ENCODE data around the gene LSMEM2. TPM values are rescaled to one million over a fixed set of nuclear protein-coding genes. Genes with fewer than 3 reads are reported as not detected.
A peak's percentile ranks its signal among the peaks of the same experiment; 100 is the strongest.

The LSMEM2 gene
- total and polyA plus RNA-seq, 2 experiments from 2014 or later = 0.59 to 0.86 TPM

- H3K4me3 ChIP-seq = no peak overlapping the region
- H3K4me2 ChIP-seq = no peak overlapping the region
- peaks cover 6% of the 10 kb centered on the region; the same call in 1 of the 2 replicates for H3K4me1 ChIP-seq (ENCODE audit: insufficient read depth)
- no peaks in the 10 kb centered on the region for H3K9me2 ChIP-seq (ENCODE audit: insufficient read depth)
- H3K36me3 ChIP-seq (ENCODE audit: insufficient read depth) = peaks cover 14% of the 10 kb centered on the region
- TF ChIP-seq, protein P1, sequence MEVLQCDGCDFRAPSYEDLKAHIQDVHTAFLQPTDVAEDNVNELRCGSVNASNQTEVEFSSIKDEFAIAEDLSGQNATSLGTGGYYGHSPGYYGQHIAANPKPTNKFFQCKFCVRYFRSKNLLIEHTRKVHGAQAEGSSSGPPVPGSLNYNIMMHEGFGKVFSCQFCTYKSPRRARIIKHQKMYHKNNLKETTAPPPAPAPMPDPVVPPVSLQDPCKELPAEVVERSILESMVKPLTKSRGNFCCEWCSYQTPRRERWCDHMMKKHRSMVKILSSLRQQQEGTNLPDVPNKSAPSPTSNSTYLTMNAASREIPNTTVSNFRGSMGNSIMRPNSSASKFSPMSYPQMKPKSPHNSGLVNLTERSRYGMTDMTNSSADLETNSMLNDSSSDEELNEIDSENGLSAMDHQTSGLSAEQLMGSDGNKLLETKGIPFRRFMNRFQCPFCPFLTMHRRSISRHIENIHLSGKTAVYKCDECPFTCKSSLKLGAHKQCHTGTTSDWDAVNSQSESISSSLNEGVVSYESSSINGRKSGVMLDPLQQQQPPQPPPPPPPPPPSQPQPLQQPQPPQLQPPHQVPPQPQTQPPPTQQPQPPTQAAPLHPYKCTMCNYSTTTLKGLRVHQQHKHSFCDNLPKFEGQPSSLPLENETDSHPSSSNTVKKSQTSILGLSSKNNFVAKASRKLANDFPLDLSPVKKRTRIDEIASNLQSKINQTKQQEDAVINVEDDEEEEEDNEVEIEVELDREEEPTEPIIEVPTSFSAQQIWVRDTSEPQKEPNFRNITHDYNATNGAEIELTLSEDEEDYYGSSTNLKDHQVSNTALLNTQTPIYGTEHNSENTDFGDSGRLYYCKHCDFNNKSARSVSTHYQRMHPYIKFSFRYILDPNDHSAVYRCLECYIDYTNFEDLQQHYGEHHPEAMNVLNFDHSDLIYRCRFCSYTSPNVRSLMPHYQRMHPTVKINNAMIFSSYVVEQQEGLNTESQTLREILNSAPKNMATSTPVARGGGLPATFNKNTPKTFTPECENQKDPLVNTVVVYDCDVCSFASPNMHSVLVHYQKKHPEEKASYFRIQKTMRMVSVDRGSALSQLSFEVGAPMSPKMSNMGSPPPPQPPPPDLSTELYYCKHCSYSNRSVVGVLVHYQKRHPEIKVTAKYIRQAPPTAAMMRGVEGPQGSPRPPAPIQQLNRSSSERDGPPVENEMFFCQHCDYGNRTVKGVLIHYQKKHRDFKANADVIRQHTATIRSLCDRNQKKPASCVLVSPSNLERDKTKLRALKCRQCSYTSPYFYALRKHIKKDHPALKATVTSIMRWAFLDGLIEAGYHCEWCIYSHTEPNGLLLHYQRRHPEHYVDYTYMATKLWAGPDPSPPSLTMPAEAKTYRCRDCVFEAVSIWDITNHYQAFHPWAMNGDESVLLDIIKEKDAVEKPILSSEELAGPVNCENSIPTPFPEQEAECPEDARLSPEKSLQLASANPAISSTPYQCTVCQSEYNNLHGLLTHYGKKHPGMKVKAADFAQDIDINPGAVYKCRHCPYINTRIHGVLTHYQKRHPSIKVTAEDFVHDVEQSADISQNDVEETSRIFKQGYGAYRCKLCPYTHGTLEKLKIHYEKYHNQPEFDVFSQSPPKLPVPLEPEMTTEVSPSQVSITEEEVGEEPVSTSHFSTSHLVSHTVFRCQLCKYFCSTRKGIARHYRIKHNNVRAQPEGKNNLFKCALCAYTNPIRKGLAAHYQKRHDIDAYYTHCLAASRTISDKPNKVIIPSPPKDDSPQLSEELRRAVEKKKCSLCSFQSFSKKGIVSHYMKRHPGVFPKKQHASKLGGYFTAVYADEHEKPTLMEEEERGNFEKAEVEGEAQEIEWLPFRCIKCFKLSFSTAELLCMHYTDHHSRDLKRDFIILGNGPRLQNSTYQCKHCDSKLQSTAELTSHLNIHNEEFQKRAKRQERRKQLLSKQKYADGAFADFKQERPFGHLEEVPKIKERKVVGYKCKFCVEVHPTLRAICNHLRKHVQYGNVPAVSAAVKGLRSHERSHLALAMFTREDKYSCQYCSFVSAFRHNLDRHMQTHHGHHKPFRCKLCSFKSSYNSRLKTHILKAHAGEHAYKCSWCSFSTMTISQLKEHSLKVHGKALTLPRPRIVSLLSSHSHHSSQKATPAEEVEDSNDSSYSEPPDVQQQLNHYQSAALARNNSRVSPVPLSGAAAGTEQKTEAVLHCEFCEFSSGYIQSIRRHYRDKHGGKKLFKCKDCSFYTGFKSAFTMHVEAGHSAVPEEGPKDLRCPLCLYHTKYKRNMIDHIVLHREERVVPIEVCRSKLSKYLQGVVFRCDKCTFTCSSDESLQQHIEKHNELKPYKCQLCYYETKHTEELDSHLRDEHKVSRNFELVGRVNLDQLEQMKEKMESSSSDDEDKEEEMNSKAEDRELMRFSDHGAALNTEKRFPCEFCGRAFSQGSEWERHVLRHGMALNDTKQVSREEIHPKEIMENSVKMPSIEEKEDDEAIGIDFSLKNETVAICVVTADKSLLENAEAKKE (CRISPR knock-in tag; IDR thresholded peaks at IDR 0.05) = no peak
- no peak for TF ChIP-seq STAT1 (IDR thresholded peaks at IDR 0.05; ENCODE audit: unreplicated experiment)
- TF ChIP-seq, protein P2, sequence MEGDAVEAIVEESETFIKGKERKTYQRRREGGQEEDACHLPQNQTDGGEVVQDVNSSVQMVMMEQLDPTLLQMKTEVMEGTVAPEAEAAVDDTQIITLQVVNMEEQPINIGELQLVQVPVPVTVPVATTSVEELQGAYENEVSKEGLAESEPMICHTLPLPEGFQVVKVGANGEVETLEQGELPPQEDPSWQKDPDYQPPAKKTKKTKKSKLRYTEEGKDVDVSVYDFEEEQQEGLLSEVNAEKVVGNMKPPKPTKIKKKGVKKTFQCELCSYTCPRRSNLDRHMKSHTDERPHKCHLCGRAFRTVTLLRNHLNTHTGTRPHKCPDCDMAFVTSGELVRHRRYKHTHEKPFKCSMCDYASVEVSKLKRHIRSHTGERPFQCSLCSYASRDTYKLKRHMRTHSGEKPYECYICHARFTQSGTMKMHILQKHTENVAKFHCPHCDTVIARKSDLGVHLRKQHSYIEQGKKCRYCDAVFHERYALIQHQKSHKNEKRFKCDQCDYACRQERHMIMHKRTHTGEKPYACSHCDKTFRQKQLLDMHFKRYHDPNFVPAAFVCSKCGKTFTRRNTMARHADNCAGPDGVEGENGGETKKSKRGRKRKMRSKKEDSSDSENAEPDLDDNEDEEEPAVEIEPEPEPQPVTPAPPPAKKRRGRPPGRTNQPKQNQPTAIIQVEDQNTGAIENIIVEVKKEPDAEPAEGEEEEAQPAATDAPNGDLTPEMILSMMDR (conservative IDR thresholded peaks at IDR 0.05; ENCODE audit: low read depth in 2 of 2) = no peak
- no peak for TF ChIP-seq NANOG (IDR thresholded peaks at IDR 0.05; ENCODE audit: borderline replicate concordance)
- no peak for TF ChIP-seq JUNB (IDR thresholded peaks at IDR 0.05; ENCODE audit: unreplicated experiment)
- TF ChIP-seq POLR2AphosphoS5 (IDR thresholded peaks at IDR 0.05; ENCODE audit: low read depth) = no peak
- TF ChIP-seq ETS1 (IDR thresholded peaks at IDR 0.05) = no peak
- no peak for TF ChIP-seq ZNF331 (CRISPR knock-in tag; IDR thresholded peaks at IDR 0.05; ENCODE audit: low read depth)
- no peak for TF ChIP-seq EZH2 (IDR thresholded peaks at IDR 0.05; ENCODE audit: low read depth, unreplicated experiment)
- TF ChIP-seq CREB1 (CRISPR knock-in tag; IDR thresholded peaks at IDR 0.05; ENCODE audit: low read depth) = no peak
- no peak overlapping the region for H3K27ac Mint-ChIP-seq
- peaks cover 55% of the 10 kb centered on the region for H3K36me3 Mint-ChIP-seq (ENCODE audit: low read depth)
- H3K27ac ChIP-seq (ENCODE audit: low read depth) = 0 out of 2 replicates have a peak overlapping the region, but pooled peaks have one; percentile 45
- peaks cover 13% of the 10 kb centered on the region; the same call in 1 of the 2 replicates for H4K20me1 ChIP-seq (replicated peaks; ENCODE audit: insufficient read depth)
- DNase-seq (ENCODE audit: low spot score) = no peak
- peaks cover 23% of the 10 kb centered on the region for H3F3A ChIP-seq (replicated peaks; ENCODE audit: low read depth)
- H3K27me3 ChIP-seq (ENCODE audit: insufficient read depth) = no peaks in the 10 kb centered on the region
- peaks cover 14% of the 10 kb centered on the region for H3K27me3 Mint-ChIP-seq (ENCODE audit: insufficient read depth, low read depth, poor library complexity)
- peaks cover 24% of the 10 kb centered on the region for H3K4me1 Mint-ChIP-seq
- H2AFZ ChIP-seq = no peak overlapping the region
- no peak for ATAC-seq
- no peak overlapping the region for H3K4me3 Mint-ChIP-seq
- H3K79me2 ChIP-seq (replicated peaks; ENCODE audit: insufficient read depth) = peaks cover 11% of the 10 kb centered on the region
- H3K9me3 Mint-ChIP-seq = no peaks in the 10 kb centered on the region; the same call in 2 of the 3 replicates
Observed at GRCh38 chr3:50255251-50255615, 23.7 kb upstream of the LSMEM2 start.

Data from GM23338 (cell line).